ENCODE measurements around the gene RIPOR3.
"Not testable (repeated sequence)": the region's sequence is repeated elsewhere in the genome, so short reads cannot be mapped to it uniquely, and the experiment has no call there.

The RIPOR3 gene

GRCh38 chr20:50607850-50608749 lies 83.2 kb downstream of the RIPOR3 start:
- no peak for DNase-seq (ENCODE audit: low spot score)

- no peak for DNase-seq (ENCODE audit: low spot score)
These were observed 83.9 kb downstream of the RIPOR3 start for GRCh38 chr20:50607436-50607835.

GRCh38 chr20:50605136-50605535 lies 86.2 kb downstream of the RIPOR3 start:
- DNase-seq (ENCODE audit: low spot score) = no peak

- DNase-seq (ENCODE audit: low spot score) = no peak
These were observed 86.9 kb downstream of the RIPOR3 start for GRCh38 chr20:50604451-50604850.

DNA sequence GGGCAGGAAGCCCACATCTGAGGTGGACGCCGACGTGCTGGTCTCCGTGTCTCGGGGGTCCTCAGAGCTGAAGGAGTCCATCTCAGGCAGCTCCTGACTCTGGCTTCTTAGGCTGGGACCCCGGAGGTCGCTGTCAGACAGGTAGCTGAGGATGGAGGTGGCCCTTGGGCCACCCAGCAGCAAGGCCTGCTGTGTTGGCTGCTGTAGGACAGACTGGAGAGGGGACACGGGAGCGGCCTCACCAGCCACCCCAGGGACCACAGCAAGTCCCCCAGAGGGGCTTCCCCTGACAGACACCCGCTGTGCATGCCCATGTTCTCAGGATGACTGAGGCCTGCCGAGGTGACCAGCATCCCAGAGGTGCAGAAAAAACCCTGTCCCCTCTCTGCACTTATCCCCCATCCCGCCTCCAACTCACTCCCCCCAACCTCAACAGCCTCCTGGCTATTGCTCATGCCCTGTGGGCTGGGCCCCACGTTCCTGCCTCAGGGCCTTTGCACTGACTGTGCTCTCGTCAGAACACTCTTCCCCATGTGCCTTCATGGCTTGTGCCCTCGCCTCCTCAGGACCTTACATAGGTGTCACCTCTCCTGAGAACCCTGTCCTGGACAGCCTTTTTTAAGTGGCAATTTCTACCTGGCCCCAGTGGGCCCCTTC lies 88.8 kb downstream of the RIPOR3 start:
- DNase-seq (ENCODE audit: low spot score) = no peak

DNA sequence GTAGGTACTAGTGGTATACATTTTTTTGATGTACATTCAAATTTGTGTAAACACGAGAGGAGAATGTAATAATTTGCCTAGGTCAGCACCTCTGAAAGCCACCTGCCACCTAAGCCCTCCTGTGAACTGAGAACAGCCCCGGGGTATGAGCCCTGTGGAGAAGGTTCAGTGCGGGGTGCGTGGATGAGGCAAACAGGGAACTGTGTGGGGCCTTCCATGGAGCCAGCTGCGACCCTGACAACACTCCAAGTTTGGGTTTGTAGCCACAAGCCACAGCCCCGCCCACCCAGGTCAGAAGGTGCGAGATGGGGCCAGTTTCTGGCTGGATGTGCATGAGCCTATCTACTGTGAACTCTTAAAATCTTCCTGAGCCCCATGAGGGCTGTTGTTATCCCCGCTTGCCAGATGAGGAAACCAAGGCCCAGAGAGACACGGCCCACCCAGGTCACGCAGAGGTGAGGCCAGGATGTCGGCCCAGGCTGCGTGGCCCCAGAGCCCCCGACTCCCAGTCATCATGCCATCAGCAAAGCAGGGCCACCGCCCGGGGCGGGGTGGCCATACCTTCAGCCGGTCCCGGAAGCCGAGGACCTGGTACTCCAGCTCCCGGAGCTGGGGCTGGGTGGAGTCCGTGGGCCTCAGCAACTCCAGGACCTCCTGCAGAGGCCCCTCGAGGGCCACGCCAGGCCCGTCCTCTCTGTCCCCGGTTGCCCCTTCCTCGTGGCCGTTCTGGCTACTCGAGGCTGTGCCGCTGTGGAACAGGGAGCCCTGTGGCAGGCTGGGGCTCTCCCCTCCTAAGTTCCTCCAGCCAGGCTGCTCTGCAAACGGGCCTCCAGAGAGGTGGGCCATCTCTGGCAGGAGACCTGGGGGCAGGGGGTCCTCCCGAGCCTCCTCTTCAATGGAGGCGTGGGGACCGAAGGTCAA lies 89.6 kb downstream of the RIPOR3 start:
- no peak for DNase-seq (ENCODE audit: low spot score)

- DNase-seq (ENCODE audit: low spot score) = no peak
These were observed 91.0 kb downstream of the RIPOR3 start for GRCh38 chr20:50600281-50600895.

DNA sequence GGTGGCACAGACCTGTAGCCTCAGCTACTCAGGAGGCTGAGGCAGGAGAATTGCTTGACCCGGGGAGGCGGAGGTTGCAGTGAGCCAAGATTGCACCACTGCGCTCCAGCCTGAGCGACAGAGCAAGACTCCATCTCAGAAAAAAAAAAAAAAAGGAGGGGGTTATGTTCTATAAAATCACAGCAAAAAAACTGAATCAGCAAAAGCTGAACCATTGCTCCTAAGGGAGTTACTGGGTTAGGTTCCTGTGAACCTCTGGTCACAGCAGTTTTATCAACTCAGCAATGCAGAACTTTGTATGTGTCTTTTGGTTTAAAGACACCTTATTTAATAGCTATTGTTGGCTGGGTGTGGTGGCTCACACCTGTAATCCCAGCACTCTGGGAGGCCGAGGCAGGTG lies 92.6 kb downstream of the RIPOR3 start:
- DNase-seq (ENCODE audit: low spot score) = not testable (repeated sequence)

GRCh38 chr20:50598074-50598473 lies 93.3 kb downstream of the RIPOR3 start:
- no peak for DNase-seq (ENCODE audit: low spot score)

DNA sequence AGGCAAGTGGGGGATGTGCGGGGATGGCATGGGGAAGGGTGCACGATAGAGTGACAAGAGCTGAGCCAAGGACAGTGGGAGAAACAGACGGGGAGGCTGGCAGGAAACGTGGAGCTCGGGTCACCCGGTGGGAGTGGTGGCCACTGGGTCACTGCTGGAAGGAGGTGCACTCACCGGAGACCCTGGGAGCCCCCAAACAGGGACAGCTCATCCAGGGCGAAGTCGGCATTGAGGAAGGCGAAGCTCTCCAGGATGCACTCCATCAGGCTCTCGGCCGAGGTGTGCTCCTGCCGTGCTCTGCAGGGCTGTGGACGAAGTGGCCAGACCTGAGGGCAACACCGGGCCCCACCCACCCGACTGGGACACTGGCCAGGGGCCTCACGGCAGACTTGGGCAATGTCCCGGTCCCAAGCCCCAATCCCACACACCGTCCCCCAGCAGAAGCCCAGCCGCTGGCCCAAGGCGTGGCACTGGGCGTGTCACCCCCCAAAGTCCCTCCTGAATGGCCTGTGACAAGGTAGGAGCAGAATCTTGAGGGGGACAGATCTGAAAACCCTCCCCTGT lies 93.9 kb downstream of the RIPOR3 start:
- no peak for DNase-seq (ENCODE audit: low spot score)

DNA sequence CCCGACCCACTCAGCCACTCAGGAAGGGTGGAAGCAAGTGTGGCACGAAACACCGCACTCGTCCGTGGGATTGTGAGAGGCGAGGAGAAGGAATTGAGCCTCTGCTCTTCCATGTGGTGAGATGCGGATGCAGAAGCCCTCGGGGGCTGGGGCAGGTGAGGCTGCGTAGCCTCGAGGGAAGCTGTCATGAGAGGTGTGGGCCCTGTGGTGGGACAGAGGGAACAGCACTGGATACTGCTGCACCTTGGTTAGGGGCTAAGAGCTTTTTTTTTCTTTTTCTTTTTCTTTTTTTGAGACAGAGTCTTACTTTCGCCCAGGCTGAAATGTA lies 94.7 kb downstream of the RIPOR3 start:
- DNase-seq (ENCODE audit: low spot score) = no peak

DNA sequence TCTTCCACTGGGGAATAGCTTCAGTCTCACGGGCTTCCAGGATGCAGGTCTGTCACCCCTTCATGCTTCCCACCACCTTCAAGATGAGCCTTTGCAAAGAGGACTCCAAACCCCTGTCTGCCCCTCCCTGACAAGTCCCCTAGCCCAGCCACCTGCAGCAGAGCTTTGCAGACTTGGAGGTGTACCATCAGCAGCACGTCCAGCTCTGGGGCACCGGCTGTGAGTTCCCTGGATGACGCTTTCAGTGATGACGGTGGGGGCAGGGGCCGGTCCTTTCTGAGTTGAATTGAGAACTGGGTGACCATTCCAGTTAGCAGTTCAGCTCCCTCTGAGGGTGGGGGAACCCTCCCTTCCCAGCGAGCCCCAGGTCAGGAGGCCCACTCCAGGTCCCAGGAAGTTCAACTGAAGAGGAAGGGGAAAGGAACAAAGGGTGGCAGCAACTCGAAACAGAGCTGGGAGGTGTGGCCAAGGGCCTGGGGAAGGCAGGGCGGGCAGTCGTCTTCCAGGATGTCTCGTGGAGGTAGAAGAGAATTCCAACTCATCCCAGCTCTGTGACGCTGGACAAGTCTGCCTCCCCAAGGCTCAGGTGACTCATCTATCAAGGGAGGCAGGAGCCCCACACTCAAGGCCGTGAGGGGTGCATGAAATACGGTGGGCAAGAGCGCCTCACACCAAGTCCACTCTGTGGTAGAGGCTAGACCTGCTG lies 95.2 kb downstream of the RIPOR3 start:
- no peak for DNase-seq (ENCODE audit: low spot score)

DNA sequence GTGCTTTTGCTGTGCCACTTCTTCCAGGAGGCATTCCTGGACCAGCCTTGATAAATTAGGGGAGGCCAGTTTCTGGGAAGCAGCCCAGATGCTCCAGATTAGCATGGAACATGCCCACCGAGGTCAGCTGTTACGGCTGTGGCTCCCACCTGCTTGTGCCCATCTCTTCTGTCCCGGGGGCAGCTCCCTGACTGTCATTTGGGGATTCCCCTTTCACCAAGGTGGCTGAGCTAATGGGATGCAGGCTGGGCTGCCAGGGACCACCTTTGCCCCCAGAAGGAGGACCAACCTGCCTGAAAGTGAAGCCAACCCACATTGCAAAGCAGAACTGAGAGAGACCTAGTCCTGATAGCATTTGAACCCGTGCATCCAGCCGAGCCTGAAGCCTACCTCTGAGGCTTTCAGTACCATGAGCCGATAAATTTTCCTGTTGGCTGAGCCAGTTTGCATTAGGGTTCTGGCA lies 95.9 kb downstream of the RIPOR3 start:
- no peak for DNase-seq (ENCODE audit: low spot score)

DNA sequence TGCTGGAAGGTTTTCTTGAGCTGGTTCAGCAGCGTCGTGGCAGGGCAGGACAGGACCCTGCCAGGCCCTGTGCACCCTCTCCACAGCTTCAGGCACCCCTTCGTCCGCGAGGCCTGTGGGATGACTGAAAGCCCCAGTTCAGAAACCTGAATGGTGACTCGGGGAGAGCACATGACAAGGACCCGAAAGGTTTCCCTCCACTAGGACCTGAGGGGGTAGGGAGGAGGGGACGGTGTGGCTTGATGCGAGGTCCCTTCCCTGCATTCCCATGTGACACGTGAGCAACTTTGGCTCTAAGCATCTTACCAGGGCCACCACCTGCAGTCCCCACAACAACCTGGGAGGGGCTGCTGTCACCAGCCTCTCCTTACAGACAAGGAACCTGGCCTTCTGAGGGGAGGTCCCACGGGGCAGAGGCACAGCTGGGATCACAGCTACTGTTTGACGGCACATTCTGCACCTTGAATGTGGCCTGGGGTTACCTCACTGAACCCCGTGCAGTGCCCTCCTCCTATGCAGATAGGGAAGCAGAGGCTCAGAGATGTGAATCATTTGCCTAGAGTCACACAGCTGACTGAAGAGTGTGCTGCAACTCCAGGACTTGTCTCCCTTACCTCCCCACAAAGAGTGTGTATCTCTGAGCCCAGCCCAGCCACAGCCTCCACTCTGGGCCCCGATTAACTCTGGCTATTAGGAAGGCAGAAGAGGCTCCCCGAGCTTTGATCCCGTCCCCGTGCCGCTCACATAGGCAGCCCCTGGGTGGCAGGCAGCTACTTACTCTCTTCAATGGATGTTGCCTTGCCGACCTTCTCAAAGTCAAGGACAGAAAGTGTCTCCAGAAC lies 96.5 kb downstream of the RIPOR3 start:
- no peak for DNase-seq (ENCODE audit: low spot score)

DNA sequence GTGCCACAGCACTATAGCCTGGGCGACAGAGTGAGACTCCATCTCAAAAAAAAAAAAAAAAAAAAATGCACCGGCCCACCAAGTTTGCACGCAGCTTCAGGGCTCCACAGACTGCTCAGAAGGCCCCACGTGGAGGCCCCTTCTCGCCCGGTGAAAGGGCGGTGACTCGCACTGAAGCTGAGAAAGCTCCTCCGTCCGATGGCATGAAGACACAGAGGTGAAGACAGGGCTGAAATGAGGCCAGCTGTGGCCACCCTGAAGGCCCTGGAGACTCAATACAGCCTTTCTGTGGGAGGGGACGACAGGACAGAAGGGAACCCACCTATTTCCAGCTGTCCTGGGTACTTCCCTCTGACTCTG lies 97.1 kb downstream of the RIPOR3 start:
- no peak for DNase-seq (ENCODE audit: low spot score)

GRCh38 chr20:50593005-50593335 lies 98.4 kb downstream of the RIPOR3 start:
- no peak for DNase-seq (ENCODE audit: low spot score)

GRCh38 chr20:50592282-50593004 lies 98.9 kb downstream of the RIPOR3 start:
- DNase-seq (ENCODE audit: low spot score) = no peak

DNA sequence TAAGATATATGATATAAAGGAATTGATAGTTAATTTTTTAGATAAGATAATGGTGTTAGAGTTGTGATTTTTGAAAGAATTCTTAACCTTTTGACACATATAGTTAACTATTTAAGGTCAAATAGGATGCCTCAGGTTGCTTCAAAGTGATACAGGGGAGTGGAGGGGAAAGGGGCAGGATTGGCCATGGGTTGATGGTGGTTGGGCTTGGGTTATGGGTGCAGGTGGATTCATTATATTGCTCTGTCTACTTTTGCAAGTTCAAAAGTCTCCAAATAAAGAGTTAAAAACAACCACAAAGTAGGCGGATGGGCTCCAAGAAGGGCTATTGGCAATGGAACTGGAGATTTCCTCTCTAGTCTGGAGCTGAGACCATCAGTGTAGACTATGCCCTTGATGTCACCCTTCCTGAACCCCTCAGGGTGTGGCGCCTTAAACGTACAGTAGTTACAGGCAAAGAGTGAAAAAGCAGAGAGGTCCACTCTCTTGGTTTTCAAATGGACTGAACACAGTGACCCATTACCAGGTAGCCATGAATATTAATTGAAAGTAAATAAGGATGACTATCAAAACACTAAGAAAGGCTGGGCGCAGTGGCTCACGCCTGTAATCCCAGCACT lies 100.0 kb downstream of the RIPOR3 start:
- DNase-seq (ENCODE audit: low spot score) = no peak

DNA sequence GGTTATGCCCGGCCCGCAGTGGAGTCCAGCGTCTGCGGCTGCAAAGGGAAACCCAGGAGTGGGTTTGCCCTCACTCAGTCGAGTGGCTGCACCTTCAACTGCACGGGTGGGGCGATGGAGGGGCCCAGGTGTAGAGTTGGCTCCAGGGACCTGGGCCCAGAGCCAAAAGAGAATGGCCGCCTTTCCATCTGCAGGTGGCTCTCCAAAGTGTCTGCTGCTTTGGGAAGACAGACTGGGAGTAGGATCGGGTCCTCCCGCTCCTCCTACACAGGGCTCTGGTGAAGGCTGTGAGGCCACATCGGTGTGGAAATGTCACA lies 101.0 kb downstream of the RIPOR3 start:
- DNase-seq (ENCODE audit: low spot score) = no peak
